HepG2 (cell line): Measurements from ENCODE around the gene TCF25. TPM values are rescaled to one million over a fixed set of nuclear protein-coding genes. Genes with fewer than 3 reads are reported as not detected.
A peak's percentile ranks its signal among the peaks of the same experiment; 100 is the strongest.

Source experiments
- AHR ChIP-seq: IDR thresholded peaks from 2 replicates; pipeline ENCODE4 v1.6.1; 2018; ENCODE audit warnings: missing genetic modification reagents, missing compliant biosample characterization
- ARHGAP35 ChIP-seq: sonication (generic); formaldehyde crosslinking; IDR thresholded peaks from 2 replicates; pipeline ENCODE4 v1.9.0; 2022; ENCODE audit warnings: mild to moderate bottlenecking, inconsistent platforms, moderate library complexity, missing genetic modification reagents, borderline replicate concordance
- CREM ChIP-seq, 2 experiments: sonication (generic) in 1 of 2; formaldehyde crosslinking in 1 of 2; IDR thresholded peaks; 2 replicates each; pipeline versions ENCODE4 v1.4.0 to v1.6.1; 2016 to 2020; ENCODE audit warnings: antibody characterized with exemption in 1 of 2, mild to moderate bottlenecking in 1 of 2, missing genetic modification reagents in 1 of 2
- HMGA1 ChIP-seq: sonication (generic); formaldehyde crosslinking; conservative IDR thresholded peaks from 2 replicates; pipeline ENCODE4 v1.4.0; 2020; ENCODE audit warnings: missing genetic modification reagents
- IKZF4 ChIP-seq: sonication (generic); formaldehyde crosslinking; IDR thresholded peaks from 2 replicates; pipeline ENCODE4 v1.5.1; 2020; ENCODE audit warnings: borderline replicate concordance, mild to moderate bottlenecking, low read depth, missing genetic modification reagents; ENCODE audit errors: not compliant biosample characterization
- PRPF4 ChIP-seq: fragments of 200-400 bp; formaldehyde crosslinking; IDR thresholded peaks from 2 replicates; pipeline ENCODE4 v1.6.1; 2016; ENCODE audit warnings: low read length, low read depth; ENCODE audit not compliant: poor library complexity, severe bottlenecking
- SP140L ChIP-seq: sonication (generic); formaldehyde crosslinking; IDR thresholded peaks from 2 replicates; pipeline ENCODE4 v1.4.0; 2020; ENCODE audit warnings: missing genetic modification reagents, borderline replicate concordance
- TRAFD1 ChIP-seq: sonication (generic); formaldehyde crosslinking; IDR thresholded peaks from 2 replicates; pipeline ENCODE4 v1.5.1; 2020; ENCODE audit warnings: missing genetic modification reagents, mild to moderate bottlenecking, borderline replicate concordance
- ZFP37 ChIP-seq: sonication (generic); formaldehyde crosslinking; IDR thresholded peaks from 2 replicates; pipeline ENCODE4 v1.4.0; 2020; ENCODE audit warnings: missing genetic modification reagents, borderline replicate concordance
- ZNF318 ChIP-seq: sonication (generic); formaldehyde crosslinking; IDR thresholded peaks from 2 replicates; pipeline ENCODE4 v1.4.0; 2020; ENCODE audit warnings: mild to moderate bottlenecking, missing genetic modification reagents
- ZNF776 ChIP-seq: sonication (generic); formaldehyde crosslinking; IDR thresholded peaks from 2 replicates; pipeline ENCODE4 v1.4.0; 2020; ENCODE audit warnings: mild to moderate bottlenecking, missing genetic modification reagents
- ZNF788 ChIP-seq: sonication (generic); formaldehyde crosslinking; IDR thresholded peaks from 2 replicates; pipeline ENCODE4 v1.5.0; 2020; ENCODE audit warnings: mild to moderate bottlenecking, missing genetic modification reagents, borderline replicate concordance
- ZNF841 ChIP-seq: sonication (generic); formaldehyde crosslinking; IDR thresholded peaks from 2 replicates; pipeline ENCODE4 v1.8.1; 2023; ENCODE audit warnings: missing genetic modification reagents, borderline replicate concordance
- polyA plus RNA-seq, 8 experiments: library from polyadenylated mRNA; depleted of rRNA in 3 of 8; stranded (reverse) in 7 of 8; unstranded in 1 of 8; fragments of >200 nt; fragmentation: Illumina TruSeq in 4 of 8; extraction: Trizol in 4 of 8; gene quantifications; 2 replicates each; pipeline versions ENCODE4 v1.2.1 to v1.2.3, GENCODE V29; 2011 to 2016; ENCODE audit warnings: low read depth in 4 of 8, missing spikeins in 1 of 8, mixed read lengths in 1 of 8; ENCODE audit not compliant: insufficient read depth in 1 of 8
- total RNA-seq, 5 experiments: library from RNA; depleted of rRNA; stranded (reverse); fragments of >200 nt; fragmentation: Illumina TruSeq; extraction: Trizol; gene quantifications; 2 replicates each; pipeline ENCODE4 v1.2.3, GENCODE V29; 2016; ENCODE audit warnings: low read depth in 1 of 5
- TF ChIP-seq, protein P1 (sequence below): IDR thresholded peaks from 2 replicates; pipeline ENCODE4 v1.6.1; 2012; ENCODE audit warnings: inconsistent platforms
- TF ChIP-seq, protein P2 (sequence below): sonication (generic); formaldehyde crosslinking; IDR thresholded peaks from 2 replicates; pipeline ENCODE4 v1.4.0; 2020; ENCODE audit warnings: missing genetic modification reagents

Gene TCF25
- total and polyA plus RNA-seq, 2 of the 13 experiments (the other 11 are each of a cell fraction or from before 2014, with no cell fraction given): 138 to 206 TPM

DNA sequence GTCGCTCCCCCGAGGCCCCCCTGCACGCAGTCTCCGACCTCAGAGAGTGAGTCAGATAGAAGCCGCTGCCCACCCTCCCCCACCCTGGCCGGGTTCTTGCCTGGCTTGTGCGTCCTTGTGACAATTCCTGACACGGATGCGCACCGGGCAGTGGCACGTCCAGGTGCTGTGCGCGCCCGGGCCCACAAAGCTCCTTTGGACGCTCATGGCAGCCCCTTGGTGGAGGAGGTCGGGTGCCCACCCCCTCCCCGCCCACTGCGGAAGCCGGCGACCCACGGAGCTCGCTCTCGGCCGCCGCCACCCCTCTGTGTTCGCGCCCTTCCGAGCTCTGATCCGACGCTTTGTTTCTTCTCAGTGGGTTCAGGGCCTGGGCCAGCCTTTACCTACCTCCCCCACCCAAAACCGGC lies 49.1 kb downstream of the TCF25 start (continued):
- TF ChIP-seq ZNF318 (CRISPR knock-in tag) (no peak), TRAFD1 (CRISPR knock-in tag) (no peak), PRPF4 (no peak), SP140L (CRISPR knock-in tag) (no peak), ARHGAP35 (peak; percentile 77; the same call in 1 of the 2 replicates), IKZF4 (CRISPR knock-in tag) (no peak), CREM (IDR thresholded peaks at IDR 0.05) (0 out of 2 replicates have a peak, but pooled peaks have one; percentile 2), CREM (CRISPR knock-in tag; IDR thresholded peaks at IDR 0.05) (no peak), ZNF788 (CRISPR knock-in tag) (0 out of 2 replicates have a peak, but pooled peaks have one; percentile 11), ZNF841 (CRISPR knock-in tag) (no peak), AHR (CRISPR knock-in tag) (peak; percentile 48; the same call in 1 of the 2 replicates), HMGA1 (CRISPR knock-in tag) (no peak), ZNF776 (CRISPR knock-in tag) (no peak; the same call in 1 of the 2 replicates), ZFP37 (0 out of 2 replicates have a peak, but pooled peaks have one; percentile 44)
- TF ChIP-seq, protein P1, sequence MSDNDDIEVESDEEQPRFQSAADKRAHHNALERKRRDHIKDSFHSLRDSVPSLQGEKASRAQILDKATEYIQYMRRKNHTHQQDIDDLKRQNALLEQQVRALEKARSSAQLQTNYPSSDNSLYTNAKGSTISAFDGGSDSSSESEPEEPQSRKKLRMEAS: no peak
- TF ChIP-seq, protein P2, sequence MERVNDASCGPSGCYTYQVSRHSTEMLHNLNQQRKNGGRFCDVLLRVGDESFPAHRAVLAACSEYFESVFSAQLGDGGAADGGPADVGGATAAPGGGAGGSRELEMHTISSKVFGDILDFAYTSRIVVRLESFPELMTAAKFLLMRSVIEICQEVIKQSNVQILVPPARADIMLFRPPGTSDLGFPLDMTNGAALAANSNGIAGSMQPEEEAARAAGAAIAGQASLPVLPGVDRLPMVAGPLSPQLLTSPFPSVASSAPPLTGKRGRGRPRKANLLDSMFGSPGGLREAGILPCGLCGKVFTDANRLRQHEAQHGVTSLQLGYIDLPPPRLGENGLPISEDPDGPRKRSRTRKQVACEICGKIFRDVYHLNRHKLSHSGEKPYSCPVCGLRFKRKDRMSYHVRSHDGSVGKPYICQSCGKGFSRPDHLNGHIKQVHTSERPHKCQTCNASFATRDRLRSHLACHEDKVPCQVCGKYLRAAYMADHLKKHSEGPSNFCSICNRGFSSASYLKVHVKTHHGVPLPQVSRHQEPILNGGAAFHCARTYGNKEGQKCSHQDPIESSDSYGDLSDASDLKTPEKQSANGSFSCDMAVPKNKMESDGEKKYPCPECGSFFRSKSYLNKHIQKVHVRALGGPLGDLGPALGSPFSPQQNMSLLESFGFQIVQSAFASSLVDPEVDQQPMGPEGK (CRISPR knock-in tag): peak; percentile 86; the same call in 1 of the 2 replicates
